CD4-positive, alpha-beta T cell (primary cell): Measurements from ENCODE around the gene PNKD. TPM values are rescaled to one million over a fixed set of nuclear protein-coding genes. Genes with fewer than 3 reads are reported as not detected.

Experiments used
- ATAC-seq: fragments of 200-7000 bp; cut with Tn5 transposase; one replicate; pipeline ENCODE4 v1.10.0; 2022; ENCODE audit warnings: mild to moderate bottlenecking; ENCODE audit not compliant: poor library complexity
- CTCF ChIA-PET: fragments of 350-600 bp; sonication (Branson Sonifier 250); formaldehyde crosslinking; loops from one replicate; lab custom pipeline; 2021; ENCODE audit warnings: antibody characterized with exemption, inconsistent platforms; lab: Charles Lee
- POLR2A ChIA-PET: fragments of 350-600 bp; sonication (Branson Sonifier 250); formaldehyde crosslinking; loops from one replicate; lab custom pipeline; 2021; ENCODE audit warnings: antibody characterized with exemption, inconsistent platforms; lab: Charles Lee
- DNase-seq, 14 experiments: peaks; one replicate each; pipeline ENCODE4 v3.0.0-alpha.2; 2013 to 2020; ENCODE audit warnings: mixed read lengths in 2 of 14
- H3K27ac ChIP-seq, 2 donors: one replicate each; pipeline versions ENCODE4 v1.5.1 to v1.7.0; 2013; ENCODE audit warnings: low read length in 2 of 2, low read depth in 1 of 2, mild to moderate bottlenecking in 1 of 2
- H3K27me3 ChIP-seq, 2 experiments: 1 replicate in 1 of 2; 2 replicates in 1 of 2; pipeline versions ENCODE4 v1.6.1 to v1.7.0; 2013; ENCODE audit warnings: low read length in 2 of 2, control low read depth in 1 of 2, mild to moderate bottlenecking in 1 of 2, moderate library complexity in 1 of 2; ENCODE audit not compliant: insufficient read depth in 2 of 2, control insufficient read depth in 1 of 2
- H3K36me3 ChIP-seq: one replicate; pipeline ENCODE4 v1.6.1; 2013; ENCODE audit warnings: low read length, control low read depth; ENCODE audit not compliant: insufficient read depth
- H3K4me1 ChIP-seq: one replicate; pipeline ENCODE4 v1.6.1; 2013; ENCODE audit warnings: low read length, control low read depth; ENCODE audit not compliant: insufficient read depth
- H3K4me3 ChIP-seq: one replicate; pipeline ENCODE4 v1.5.1; 2013; ENCODE audit warnings: mild to moderate bottlenecking, low read length, moderate library complexity
- H3K9me3 ChIP-seq, 2 experiments: 1 replicate in 1 of 2; 2 replicates in 1 of 2; pipeline versions ENCODE4 v1.6.1 to v1.7.0; 2013; ENCODE audit warnings: low read length in 2 of 2, mild to moderate bottlenecking in 2 of 2, control low read depth in 1 of 2, moderate library complexity in 1 of 2; ENCODE audit not compliant: control insufficient read depth in 1 of 2, insufficient read depth in 1 of 2
- H3K27ac Mint-ChIP-seq: one replicate; pipeline ENCODE4 v1.8.0; 2020; ENCODE audit warnings: mixed read lengths
- H3K27me3 Mint-ChIP-seq: one replicate; pipeline ENCODE4 v1.8.0; 2021; ENCODE audit warnings: mixed read lengths
- H3K36me3 Mint-ChIP-seq: one replicate; pipeline ENCODE4 v1.8.0; 2021; ENCODE audit warnings: low read depth, mixed read lengths
- H3K4me1 Mint-ChIP-seq: one replicate; pipeline ENCODE4 v1.8.0; 2021; ENCODE audit warnings: low read depth, mixed read lengths
- H3K4me3 Mint-ChIP-seq: one replicate; pipeline ENCODE4 v1.8.0; 2020; ENCODE audit warnings: mild to moderate bottlenecking, mixed read lengths
- H3K9me3 Mint-ChIP-seq: one replicate; pipeline ENCODE4 v1.8.0; 2020; ENCODE audit warnings: mixed read lengths
- intact Hi-C, 2 experiments: fragments of 100-400 bp; cut with DNase I in 1 of 2; cut with micrococcal nuclease in 1 of 2; formaldehyde crosslinking; loops; one replicate each; pipeline versions ENCODE4 v1.15.1 to v1.9.0; 2023 to 2025; cut with DNase I, micrococcal nuclease
- total RNA-seq, 174 experiments: library from RNA in 2 of 174; stranded (reverse) in 2 of 174; gene quantifications; one replicate each; pipeline ENCODE4 v1.2.3 and lab custom pipeline; 2021 to 2026
- TF ChIP-seq, protein P1 (sequence below): fragments of 200-600 bp; IDR thresholded peaks from one replicate; pipeline ENCODE4 v1.8.0; 2022; ENCODE audit warnings: antibody characterized with exemption, mild to moderate bottlenecking

The PNKD gene
- total RNA-seq, 2 experiments from 2014 or later, result 9.2 to 10.6 TPM

DNA sequence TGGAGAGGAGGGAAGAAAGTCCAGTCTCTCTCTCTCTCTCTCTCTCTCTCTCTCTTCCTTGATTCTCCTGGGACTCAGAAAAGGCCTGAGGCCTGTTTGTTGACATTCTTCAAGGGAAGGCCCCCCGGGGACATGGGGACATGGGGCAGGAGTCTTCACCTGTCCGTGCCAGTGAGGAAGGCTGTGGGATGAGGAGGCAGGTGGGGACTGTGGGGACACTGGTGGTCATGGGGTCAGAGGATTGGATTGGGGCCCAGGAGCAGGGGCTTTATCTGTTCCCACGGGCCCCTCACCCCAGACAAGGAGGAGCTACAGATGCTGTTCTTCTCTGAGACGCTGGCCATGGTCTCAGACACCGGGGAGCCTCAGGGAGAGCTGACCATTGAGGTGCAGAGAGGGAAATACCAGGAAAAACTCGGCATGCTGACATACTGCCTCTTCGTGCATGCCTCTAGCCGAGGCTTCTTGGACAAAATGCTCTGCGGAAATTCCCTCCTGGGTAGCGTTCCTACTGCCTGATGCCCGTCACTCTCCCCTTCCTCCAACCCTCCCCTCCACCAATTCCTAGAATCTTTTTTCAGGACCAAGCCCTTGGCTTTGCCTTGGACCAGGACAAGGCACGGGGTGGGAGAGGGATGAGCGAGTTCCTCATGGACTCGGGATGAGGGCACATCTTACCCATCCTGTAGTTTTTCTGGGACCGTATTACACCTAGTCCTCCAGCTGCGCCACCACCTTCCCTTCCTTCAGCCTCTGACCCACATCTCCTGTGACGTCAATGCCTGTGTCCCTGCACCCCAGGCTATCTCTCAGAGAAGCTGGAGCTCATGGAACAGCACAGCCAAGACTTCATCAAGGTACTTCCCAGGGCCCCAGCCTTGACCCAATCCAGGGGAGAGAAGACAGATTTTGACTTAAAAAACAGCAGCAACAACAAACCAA, 87.2 kb downstream of the PNKD start:
- intact Hi-C loops, result loop anchor here (2.0 to 5.0 kb wide), 4 partner anchors 37 to 173 kb away; partner anchors contain the start of genes CTDSP1 (in 1 of the 2) and TMBIM1 (in 1 of the 2)
- POLR2A ChIA-PET, result interaction anchor here (0.6 to 2.5 kb wide), 15 partner anchors 10 to 97 kb away, joined by 3 to 8 read pairs (median 4); partner anchors contain the start of genes AAMP, CTDSP1, PNKD and TMBIM1
- no peak for ATAC-seq
- Histone ChIP-seq H3K36me3 (no peaks in the 10 kb centered on the region), H3K4me3 (no peak overlapping the region), H3K27ac (no peak overlapping the region), H3K4me1 (peaks cover 8% of the 10 kb centered on the region), H3K9me3 (peaks cover 3 to 4% of the 10 kb centered on the region in 2 experiments), H3K27me3 (no peaks in the 10 kb centered on the region)
- H3K27me3 Mint-ChIP-seq, result no peaks in the 10 kb centered on the region
- no peak overlapping the region for H3K4me3 Mint-ChIP-seq
- no peaks in the 10 kb centered on the region for H3K4me1 Mint-ChIP-seq
- TF ChIP-seq, protein P1, sequence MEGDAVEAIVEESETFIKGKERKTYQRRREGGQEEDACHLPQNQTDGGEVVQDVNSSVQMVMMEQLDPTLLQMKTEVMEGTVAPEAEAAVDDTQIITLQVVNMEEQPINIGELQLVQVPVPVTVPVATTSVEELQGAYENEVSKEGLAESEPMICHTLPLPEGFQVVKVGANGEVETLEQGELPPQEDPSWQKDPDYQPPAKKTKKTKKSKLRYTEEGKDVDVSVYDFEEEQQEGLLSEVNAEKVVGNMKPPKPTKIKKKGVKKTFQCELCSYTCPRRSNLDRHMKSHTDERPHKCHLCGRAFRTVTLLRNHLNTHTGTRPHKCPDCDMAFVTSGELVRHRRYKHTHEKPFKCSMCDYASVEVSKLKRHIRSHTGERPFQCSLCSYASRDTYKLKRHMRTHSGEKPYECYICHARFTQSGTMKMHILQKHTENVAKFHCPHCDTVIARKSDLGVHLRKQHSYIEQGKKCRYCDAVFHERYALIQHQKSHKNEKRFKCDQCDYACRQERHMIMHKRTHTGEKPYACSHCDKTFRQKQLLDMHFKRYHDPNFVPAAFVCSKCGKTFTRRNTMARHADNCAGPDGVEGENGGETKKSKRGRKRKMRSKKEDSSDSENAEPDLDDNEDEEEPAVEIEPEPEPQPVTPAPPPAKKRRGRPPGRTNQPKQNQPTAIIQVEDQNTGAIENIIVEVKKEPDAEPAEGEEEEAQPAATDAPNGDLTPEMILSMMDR, result no peak
- peaks cover 2% of the 10 kb centered on the region for H3K9me3 Mint-ChIP-seq
- no peaks in the 10 kb centered on the region for H3K36me3 Mint-ChIP-seq
- no peak overlapping the region for H3K27ac Mint-ChIP-seq
- no peak for DNase-seq
- CTCF ChIA-PET, result interaction anchor here (0.6 to 3.5 kb wide), 8 partner anchors 35 to 86 kb away, joined by 3 to 21 read pairs (median 4); partner anchors contain the start of genes AAMP, PNKD and TMBIM1

DNA sequence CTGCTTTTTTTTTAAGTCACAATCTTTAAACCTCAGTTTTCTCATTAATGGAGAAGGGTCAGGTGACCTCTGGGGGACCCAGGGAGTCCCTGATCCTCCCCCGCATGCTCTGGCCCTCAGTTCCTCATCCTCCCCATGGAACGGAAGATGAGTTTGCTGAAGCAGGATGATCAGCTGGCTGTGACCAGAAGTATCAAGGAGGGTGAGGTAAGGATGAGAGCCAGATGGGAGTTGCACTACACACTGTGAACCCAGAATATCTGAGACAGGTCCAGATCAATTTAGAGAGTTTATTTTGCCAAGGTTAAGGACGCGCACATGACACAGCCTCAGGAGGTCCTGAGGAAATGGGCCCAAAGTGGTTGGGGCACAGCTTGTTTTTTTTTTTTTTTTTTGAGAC, 90.1 kb downstream of the PNKD start:
- POLR2A ChIA-PET, result no interaction called here
- H3K27ac ChIP-seq, result no peak overlapping the region
- H3K4me1 ChIP-seq, result peaks cover 8% of the 10 kb centered on the region

DNA sequence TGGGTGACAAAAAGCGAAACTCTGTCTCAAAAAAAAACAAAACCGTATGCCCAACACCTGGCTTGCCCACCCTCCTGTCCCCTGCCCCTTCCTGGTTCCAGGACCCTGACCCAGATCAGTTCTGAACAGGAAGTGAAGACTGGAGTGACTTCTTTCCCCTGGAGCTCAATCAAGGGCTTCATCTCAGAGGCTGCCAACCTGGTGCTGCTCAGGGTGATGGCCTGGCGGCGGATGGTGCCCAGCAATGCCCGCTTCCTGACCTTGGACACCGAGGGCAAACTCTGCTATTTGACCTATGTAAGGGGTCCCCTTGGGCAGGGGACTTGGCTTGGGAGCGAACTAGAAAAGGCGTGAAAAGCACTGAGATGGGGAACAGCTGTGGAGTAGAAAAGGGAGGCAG, 92.3 kb downstream of the PNKD start:
- ChIA-PET POLR2A (no interaction called here), CTCF (no interaction called here)
- Mint-ChIP-seq H3K27me3 (no peaks in the 10 kb centered on the region), H3K36me3 (no peaks in the 10 kb centered on the region), H3K27ac (no peak overlapping the region), H3K4me3 (no peak overlapping the region), H3K4me1 (peaks cover 13% of the 10 kb centered on the region), H3K9me3 (no peaks in the 10 kb centered on the region)
- Histone ChIP-seq H3K4me3 (no peak overlapping the region), H3K36me3 (no peaks in the 10 kb centered on the region), H3K4me1 (peaks cover 9% of the 10 kb centered on the region), H3K27ac (no peak overlapping the region), H3K9me3 (peaks cover 4 to 8% of the 10 kb centered on the region in 2 experiments), H3K27me3 (no peaks in the 10 kb centered on the region)
- ATAC-seq (no peak), DNase-seq (no peak)
- TF ChIP-seq, protein P1, result no peak
- intact Hi-C loops, result no loop called here

More for the DNA sequence above, 90.1 kb downstream of the PNKD start:
- no peaks in the 10 kb centered on the region for H3K9me3 ChIP-seq
- Mint-ChIP-seq H3K27ac (no peak overlapping the region), H3K27me3 (no peaks in the 10 kb centered on the region), H3K36me3 (no peaks in the 10 kb centered on the region), H3K9me3 (no peaks in the 10 kb centered on the region), H3K4me1 (peaks cover 2% of the 10 kb centered on the region), H3K4me3 (no peak overlapping the region)
- no peak overlapping the region for H3K4me3 ChIP-seq
- TF ChIP-seq, protein P1, result no peak
- ATAC-seq (no peak), DNase-seq (peak in 2 of 14 experiments; percentile 45 to 63)
- CTCF ChIA-PET, result no interaction called here
- H3K27me3 ChIP-seq, result no peaks in the 10 kb centered on the region
- no peaks in the 10 kb centered on the region for H3K36me3 ChIP-seq
- intact Hi-C loops, result no loop called here
